ENCODE data around the gene BCAR1. TPM values are rescaled to one million over a fixed set of nuclear protein-coding genes. Genes with fewer than 3 reads are reported as not detected.
"Not testable (repeated sequence)": the region's sequence is repeated elsewhere in the genome, so short reads cannot be mapped to it uniquely, and the experiment has no call there.

BCAR1 gene
- total RNA-seq, 4 donors from 2014 or later = 26.5 to 39.2 (median 30.9) TPM

DNA sequence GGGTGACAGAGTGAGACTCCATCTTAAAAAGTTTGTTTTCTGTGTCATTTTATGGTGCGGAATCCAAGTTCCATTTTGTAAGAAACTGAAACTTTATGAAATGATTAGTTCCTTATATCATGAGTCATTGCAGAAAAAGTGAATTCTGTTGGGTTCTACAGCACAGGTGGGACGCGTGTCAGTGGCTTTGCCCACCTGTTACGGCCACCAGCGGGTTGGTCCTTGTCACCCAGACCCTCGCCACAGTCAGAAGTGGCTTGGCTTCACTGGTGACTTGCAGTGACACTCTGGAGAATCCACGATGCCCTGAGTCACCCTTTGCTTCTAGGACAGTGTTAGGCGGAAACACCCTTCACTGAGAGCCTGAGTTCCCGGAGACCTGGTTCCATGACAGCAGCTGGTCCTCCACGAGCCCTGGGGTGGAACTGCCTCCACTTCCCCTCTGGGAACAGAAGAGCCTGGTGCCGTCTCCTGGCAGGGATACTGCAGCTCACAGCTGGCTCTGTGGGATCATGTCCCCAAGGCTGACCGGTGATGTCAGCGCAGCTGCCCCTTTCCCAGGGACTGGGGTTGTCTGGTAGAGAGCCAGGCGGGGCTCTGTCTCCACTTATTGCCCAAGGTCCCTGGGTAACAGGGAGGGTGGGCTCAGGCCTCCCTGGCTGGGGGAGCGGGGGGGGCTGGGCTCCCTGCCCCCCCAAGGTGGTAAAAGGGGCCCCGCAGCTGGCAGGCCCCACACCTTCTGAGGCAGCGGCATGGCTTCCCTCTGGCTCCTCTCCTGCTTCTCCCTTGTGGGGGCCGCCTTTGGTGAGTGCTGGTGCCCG, 33.0 kb downstream of the BCAR1 start, which contains the start of gene CTRB1:
TSS of gene CTRB1 (plus strand) at position 733 of the 821 bp plus-strand sequence. CDS start at position 753, 20 bp downstream.
- no peak for DNase-seq (ENCODE audit: low spot score in 2 of 2)
- Histone ChIP-seq H3K4me3 (no peak within 1 kb of the TSS), H3K27ac (no peak within 1 kb of the TSS), H3K9me3 (no peaks in the 10 kb centered on the region), H3K27me3 (no peaks in the 10 kb centered on the region), H3K4me1 (no peaks in the 10 kb centered on the region), H3K36me3 (no peaks in the 10 kb centered on the region)
- TF ChIP-seq POLR2A (IDR thresholded peaks at IDR 0.05) = no peak
- TF ChIP-seq, protein P1, sequence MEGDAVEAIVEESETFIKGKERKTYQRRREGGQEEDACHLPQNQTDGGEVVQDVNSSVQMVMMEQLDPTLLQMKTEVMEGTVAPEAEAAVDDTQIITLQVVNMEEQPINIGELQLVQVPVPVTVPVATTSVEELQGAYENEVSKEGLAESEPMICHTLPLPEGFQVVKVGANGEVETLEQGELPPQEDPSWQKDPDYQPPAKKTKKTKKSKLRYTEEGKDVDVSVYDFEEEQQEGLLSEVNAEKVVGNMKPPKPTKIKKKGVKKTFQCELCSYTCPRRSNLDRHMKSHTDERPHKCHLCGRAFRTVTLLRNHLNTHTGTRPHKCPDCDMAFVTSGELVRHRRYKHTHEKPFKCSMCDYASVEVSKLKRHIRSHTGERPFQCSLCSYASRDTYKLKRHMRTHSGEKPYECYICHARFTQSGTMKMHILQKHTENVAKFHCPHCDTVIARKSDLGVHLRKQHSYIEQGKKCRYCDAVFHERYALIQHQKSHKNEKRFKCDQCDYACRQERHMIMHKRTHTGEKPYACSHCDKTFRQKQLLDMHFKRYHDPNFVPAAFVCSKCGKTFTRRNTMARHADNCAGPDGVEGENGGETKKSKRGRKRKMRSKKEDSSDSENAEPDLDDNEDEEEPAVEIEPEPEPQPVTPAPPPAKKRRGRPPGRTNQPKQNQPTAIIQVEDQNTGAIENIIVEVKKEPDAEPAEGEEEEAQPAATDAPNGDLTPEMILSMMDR (IDR thresholded peaks at IDR 0.05) = no peak
- no peak for TF ChIP-seq EP300 (IDR thresholded peaks at IDR 0.05)
- no peak for TF ChIP-seq POLR2AphosphoS5 (IDR thresholded peaks at IDR 0.05)
- WGBS = 78% methylated on average over 12 of the region's 19 CpGs

DNA sequence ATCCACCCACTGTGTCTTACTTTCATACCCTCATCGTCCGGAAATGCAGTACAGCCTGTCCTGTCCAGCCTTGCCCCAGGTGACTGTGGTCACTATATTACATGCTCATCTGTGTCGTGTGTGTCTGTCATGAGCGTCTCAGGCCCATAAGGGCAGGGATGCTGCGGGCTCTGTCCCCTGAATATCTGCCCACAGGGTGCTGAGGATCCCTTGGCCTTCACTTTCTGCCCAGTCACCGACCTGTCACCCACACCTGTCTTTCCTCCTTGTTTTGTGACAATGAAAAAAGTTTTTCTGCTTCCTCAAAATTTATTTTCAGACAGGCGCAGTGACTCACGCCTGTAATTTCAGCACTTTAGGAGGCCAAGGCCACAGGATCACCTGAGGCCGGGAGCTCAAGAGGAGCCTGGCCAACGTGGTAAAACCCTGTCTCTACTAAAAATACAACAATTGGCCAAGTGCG, 34.0 kb downstream of the BCAR1 start:
- no peak for DNase-seq (ENCODE audit: low spot score in 2 of 2)
- no peaks in the 10 kb centered on the region for H3K27me3 ChIP-seq
- no peak overlapping the region for H3K27ac ChIP-seq
- TF ChIP-seq, protein P1 (IDR thresholded peaks at IDR 0.05) = no peak
- no peak for TF ChIP-seq EP300 (IDR thresholded peaks at IDR 0.05)
- no peak for TF ChIP-seq POLR2AphosphoS5 (IDR thresholded peaks at IDR 0.05)
- no peak for TF ChIP-seq POLR2A (IDR thresholded peaks at IDR 0.05)
- no peak overlapping the region for H3K4me3 ChIP-seq
- no peaks in the 10 kb centered on the region for H3K9me3 ChIP-seq
- no peaks in the 10 kb centered on the region for H3K4me1 ChIP-seq
- H3K36me3 ChIP-seq = no peaks in the 10 kb centered on the region
- WGBS = 91% methylated on average over 11 of the region's 11 CpGs

DNA sequence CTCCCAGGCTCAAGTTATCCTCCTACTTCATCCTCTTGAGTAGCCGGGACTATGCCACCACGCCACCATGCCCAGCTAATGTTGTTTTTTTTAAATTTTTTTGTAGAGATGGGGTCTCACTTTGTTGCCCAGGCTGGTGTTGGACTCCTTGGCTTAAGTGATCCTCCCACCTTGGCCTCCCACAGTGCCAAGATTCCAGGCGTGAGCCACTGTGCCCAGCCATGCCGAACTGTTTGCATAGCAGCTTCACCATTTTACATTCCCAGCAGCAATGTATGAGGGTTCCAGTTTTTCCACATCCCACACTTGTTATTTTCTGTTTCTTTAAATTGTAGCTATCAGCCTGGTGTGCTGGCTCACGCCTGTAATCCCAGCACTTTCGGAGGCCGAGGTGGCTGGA, 34.8 kb downstream of the BCAR1 start:
- H3K27me3 ChIP-seq = no peaks in the 10 kb centered on the region
- no peaks in the 10 kb centered on the region for H3K36me3 ChIP-seq
- H3K27ac ChIP-seq = no peak overlapping the region
- no peaks in the 10 kb centered on the region for H3K9me3 ChIP-seq
- H3K4me3 ChIP-seq = no peak overlapping the region
- no peak for TF ChIP-seq POLR2A (IDR thresholded peaks at IDR 0.05)
- TF ChIP-seq, protein P1 (IDR thresholded peaks at IDR 0.05) = no peak
- TF ChIP-seq EP300 (IDR thresholded peaks at IDR 0.05) = no peak
- no peak for TF ChIP-seq POLR2AphosphoS5 (IDR thresholded peaks at IDR 0.05)
- DNase-seq (ENCODE audit: low spot score in 2 of 2) = no peak
- no peaks in the 10 kb centered on the region for H3K4me1 ChIP-seq
- 90% methylated on average over 7 of the region's 7 CpGs for WGBS

DNA sequence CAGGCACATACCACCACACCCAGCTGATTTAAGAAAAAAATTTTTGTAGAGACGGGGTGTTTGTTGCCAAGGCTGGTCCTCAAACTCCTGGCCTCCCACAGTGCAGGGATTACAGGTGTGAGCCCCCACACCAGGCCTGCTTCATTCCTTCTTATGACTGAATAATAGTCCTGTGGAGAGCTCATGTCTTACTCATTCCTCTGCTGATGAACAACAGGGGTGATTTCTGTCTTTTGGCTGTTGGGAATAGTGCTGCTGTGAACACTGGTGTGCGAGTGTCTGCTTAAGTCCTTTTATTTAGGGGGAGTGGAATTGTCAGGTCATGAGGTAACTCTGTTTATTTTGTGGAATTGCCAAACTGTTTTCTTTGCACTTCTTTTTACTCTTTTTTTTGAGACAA, 35.3 kb downstream of the BCAR1 start:
- Histone ChIP-seq H3K4me3 (no peak overlapping the region), H3K27ac (no peak overlapping the region), H3K9me3 (no peaks in the 10 kb centered on the region), H3K36me3 (no peaks in the 10 kb centered on the region), H3K4me1 (no peaks in the 10 kb centered on the region), H3K27me3 (no peaks in the 10 kb centered on the region)
- DNase-seq (ENCODE audit: low spot score in 2 of 2) = no peak
- WGBS = 85% methylated on average over 2 of the region's 2 CpGs
- TF ChIP-seq, protein P1 (IDR thresholded peaks at IDR 0.05) = no peak
- TF ChIP-seq POLR2A (IDR thresholded peaks at IDR 0.05) = no peak
- no peak for TF ChIP-seq EP300 (IDR thresholded peaks at IDR 0.05)
- TF ChIP-seq POLR2AphosphoS5 (IDR thresholded peaks at IDR 0.05) = no peak

DNA sequence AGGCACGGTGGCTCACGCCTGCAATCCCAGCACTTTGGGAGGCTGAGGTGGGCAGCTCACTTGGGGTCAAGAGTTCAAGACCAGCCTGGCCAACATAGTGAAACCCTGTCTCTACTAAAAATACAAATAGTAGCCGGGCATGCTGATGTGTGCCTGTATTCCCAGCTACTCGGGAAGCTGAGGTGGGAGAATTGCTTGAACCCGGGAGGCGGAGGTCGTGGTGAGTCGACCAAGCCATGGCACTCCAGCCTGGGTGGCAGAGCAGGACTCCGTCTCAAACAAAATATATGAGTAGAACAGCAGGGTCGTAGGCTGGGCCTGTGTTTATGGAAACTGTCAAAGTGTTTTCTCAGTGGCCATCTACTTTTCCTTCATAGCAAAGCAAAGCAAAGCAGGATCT, 40.1 kb downstream of the BCAR1 start:
- H3K4me3 ChIP-seq; DNase-seq (ENCODE audit: low spot score in 2 of 2); H3K4me1 ChIP-seq; H3K27me3 ChIP-seq; H3K9me3 ChIP-seq; H3K27ac ChIP-seq; H3K36me3 ChIP-seq: not testable (repeated sequence)
- WGBS = 88% methylated on average over 10 of the region's 10 CpGs

Data from suprapubic skin (tissue), 4 donors.